Activated T-cell treated with anti-CD3 and anti-CD28 coated beads, Interleukin-2, amount 50 U/mL, for 4 hours (primary cell): Measurements from ENCODE around the gene MDGA2. TPM values are rescaled to one million over a fixed set of nuclear protein-coding genes. Genes with fewer than 3 reads are reported as not detected.
"Not testable (repeated sequence)": the region's sequence is repeated elsewhere in the genome, so short reads cannot be mapped to it uniquely, and the experiment has no call there.

Experiments used
- ATAC-seq, 2 donors: fragments of 200-7000 bp; cut with Tn5 transposase; one replicate each; pipeline ENCODE4 v1.10.0; 2021
- DNase-seq: peaks from one replicate; pipeline ENCODE4 v3.0.0-alpha.2; 2020
- H3K27me3 Mint-ChIP-seq: one replicate; pipeline ENCODE4 v1.8.0; 2021; ENCODE audit warnings: low read depth, mixed read lengths
- H3K36me3 Mint-ChIP-seq: one replicate; pipeline ENCODE4 v1.8.0; 2022; ENCODE audit warnings: mixed read lengths; ENCODE audit not compliant: insufficient read depth
- H3K4me1 Mint-ChIP-seq: one replicate; pipeline ENCODE4 v1.8.0; 2021; ENCODE audit warnings: low read depth, mixed read lengths
- H3K4me3 Mint-ChIP-seq: one replicate; pipeline ENCODE4 v1.8.0; 2021; ENCODE audit warnings: mild to moderate bottlenecking, moderate library complexity, mixed read lengths
- H3K9me3 Mint-ChIP-seq: one replicate; pipeline ENCODE4 v1.8.0; 2021; ENCODE audit warnings: mixed read lengths
- total RNA-seq, 3 donors: library from RNA; stranded (reverse); gene quantifications; one replicate each; pipeline ENCODE4 v1.2.1, GENCODE V29; 2021

Gene MDGA2
- total RNA-seq, 3 donors from 2014 or later: not detected

DNA sequence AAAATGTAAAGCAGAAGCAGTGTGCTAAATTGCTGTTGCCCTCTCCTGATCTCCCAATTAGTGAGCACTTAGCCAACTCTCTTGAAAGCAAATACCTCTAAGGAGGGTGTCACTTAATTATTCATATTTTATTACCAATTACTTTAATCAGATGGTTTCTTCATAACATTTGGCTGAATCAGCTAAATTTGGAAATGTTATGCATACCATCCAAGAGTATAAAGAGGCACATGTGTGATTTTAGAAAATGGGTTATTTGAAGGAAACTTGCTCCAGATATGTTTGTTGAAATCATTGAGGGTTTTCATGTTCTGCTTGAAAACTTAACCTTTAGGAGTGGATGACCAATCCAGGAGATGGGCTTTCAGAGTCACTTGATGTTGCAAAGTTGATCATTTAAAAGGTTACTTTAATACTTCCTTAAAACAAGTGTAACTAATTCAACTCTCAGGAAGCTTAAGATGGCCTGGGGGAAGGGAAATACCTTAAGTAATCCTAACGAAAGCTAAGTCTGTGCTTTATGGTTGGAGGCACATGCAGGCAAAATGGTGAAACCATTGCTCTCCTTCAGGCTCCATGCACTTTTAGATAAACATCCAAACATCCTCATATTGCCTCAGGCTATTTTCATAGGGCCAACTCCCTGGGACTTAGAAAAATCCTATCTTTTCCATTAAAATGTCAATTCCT is 434.5 kb downstream of the MDGA2 start:
- H3K36me3 Mint-ChIP-seq: no peaks in the 10 kb centered on the region
- no peak for DNase-seq
- no peaks in the 10 kb centered on the region for H3K27me3 Mint-ChIP-seq
- peaks cover 8% of the 10 kb centered on the region for H3K9me3 Mint-ChIP-seq
- H3K4me1 Mint-ChIP-seq: no peaks in the 10 kb centered on the region
- H3K4me3 Mint-ChIP-seq: no peak overlapping the region
- no peak for ATAC-seq

DNA sequence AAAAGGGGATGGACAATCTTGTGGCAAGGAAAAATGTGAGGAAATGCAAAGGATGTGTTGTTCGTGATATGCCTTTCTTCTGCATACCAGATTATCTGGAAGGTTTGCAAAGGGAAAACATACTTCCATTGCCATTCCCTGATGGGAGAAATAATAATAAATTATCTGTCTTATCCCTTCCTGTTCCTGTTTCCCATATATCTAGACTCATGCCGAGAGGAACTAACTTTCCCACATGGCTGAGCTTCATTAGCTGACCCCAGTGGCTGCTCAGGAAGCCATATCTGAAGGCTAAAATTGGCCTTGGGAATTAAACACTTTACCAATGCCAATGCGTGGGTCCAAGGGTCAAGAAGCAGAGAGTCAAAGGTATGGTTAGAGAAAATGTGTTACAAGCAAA is 439.8 kb downstream of the MDGA2 start:
- no peak for DNase-seq
- no peak for ATAC-seq
- Mint-ChIP-seq H3K36me3 (no peaks in the 10 kb centered on the region), H3K9me3 (peaks cover 7% of the 10 kb centered on the region), H3K4me1 (no peaks in the 10 kb centered on the region), H3K4me3 (no peak overlapping the region), H3K27me3 (no peaks in the 10 kb centered on the region)

DNA sequence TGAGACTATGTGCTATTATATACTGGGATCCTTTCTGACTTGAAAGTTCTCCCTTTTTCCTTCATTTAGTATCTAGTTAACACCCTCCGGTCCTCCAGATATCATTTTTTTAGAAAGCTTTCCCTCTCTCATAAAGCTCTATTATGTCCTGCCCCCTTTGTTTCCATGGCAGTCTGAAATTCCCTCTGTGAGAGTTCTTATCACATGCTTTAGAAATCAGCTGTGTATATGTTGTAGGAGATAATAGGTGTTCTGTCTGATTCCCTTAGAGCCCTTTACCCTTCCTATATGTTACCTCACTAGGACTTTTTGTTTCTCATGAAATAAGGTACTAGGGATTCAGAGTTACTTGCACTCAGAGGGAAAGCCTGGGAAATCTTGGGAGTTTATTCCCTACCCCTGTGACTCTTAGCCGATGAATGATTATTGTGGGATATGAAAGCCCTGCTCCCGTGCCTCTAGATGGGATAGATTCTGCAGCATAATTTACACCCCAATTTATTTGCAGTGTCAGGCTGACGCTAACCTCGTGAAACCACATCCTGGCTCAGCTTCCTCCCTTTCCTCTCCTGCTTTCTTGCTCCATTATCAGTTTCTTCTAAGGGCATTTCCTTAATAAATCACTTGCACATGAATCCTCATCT is 448.4 kb downstream of the MDGA2 start:
- ATAC-seq: no peak
- H3K9me3 Mint-ChIP-seq: peaks cover 7% of the 10 kb centered on the region
- H3K27me3 Mint-ChIP-seq: no peaks in the 10 kb centered on the region
- H3K4me1 Mint-ChIP-seq: no peaks in the 10 kb centered on the region
- DNase-seq: no peak
- no peak overlapping the region for H3K4me3 Mint-ChIP-seq
- no peaks in the 10 kb centered on the region for H3K36me3 Mint-ChIP-seq

DNA sequence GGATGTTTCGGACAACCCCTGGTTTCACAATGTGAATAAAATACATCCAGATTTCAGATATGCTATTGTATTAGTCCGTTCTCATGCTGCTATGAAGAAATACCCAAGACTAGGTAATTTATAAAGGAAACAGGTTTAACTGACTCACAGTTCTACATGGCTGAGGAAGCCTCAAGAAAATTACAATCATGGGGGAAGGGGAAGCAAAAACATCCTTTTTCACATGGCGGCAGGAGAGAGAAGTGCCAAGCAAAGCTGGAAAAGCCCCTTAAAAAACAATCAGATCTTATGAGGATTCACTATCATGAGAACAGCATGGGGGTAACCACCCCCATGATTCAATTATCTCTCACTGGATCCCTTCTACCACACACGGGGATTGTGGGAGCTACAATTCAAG is 451.7 kb downstream of the MDGA2 start:
- peaks cover 3% of the 10 kb centered on the region for H3K9me3 Mint-ChIP-seq
- no peak for ATAC-seq
- no peak overlapping the region for H3K4me3 Mint-ChIP-seq
- no peaks in the 10 kb centered on the region for H3K36me3 Mint-ChIP-seq
- no peaks in the 10 kb centered on the region for H3K4me1 Mint-ChIP-seq
- no peaks in the 10 kb centered on the region for H3K27me3 Mint-ChIP-seq
- no peak for DNase-seq

- no peaks in the 10 kb centered on the region for H3K4me1 Mint-ChIP-seq
- no peaks in the 10 kb centered on the region for H3K27me3 Mint-ChIP-seq
- peaks cover 3% of the 10 kb centered on the region for H3K9me3 Mint-ChIP-seq
- no peak for DNase-seq
- no peaks in the 10 kb centered on the region for H3K36me3 Mint-ChIP-seq
- H3K4me3 Mint-ChIP-seq: no peak overlapping the region
- ATAC-seq: no peak
Measured at GRCh38 chr14:47220096-47220495, 455.3 kb downstream of the MDGA2 start.

GRCh38 chr14:47211263-47211662 is 464.1 kb downstream of the MDGA2 start:
- Mint-ChIP-seq H3K9me3 (peaks cover 8% of the 10 kb centered on the region), H3K4me3 (no peak overlapping the region), H3K36me3 (no peaks in the 10 kb centered on the region), H3K27me3 (no peaks in the 10 kb centered on the region), H3K4me1 (no peaks in the 10 kb centered on the region)
- DNase-seq: no peak
- ATAC-seq: no peak

DNA sequence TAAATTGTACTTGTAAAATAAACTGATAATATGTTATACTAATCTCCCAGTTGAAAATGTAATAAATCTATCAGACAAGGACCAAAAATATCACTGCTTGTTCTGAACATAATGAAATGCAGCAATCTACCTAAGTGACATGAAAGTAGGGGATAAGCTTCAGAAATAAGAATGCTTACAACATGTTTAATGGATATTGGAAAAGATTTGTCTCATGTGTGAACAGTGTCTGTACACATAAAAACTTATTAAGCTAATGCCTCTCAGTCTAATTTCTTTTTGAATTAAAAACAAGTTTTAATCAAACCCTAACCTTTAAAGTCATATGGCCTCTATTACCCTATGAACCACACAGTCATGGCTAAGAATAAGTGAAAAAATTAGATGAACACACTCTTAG is 465.3 kb downstream of the MDGA2 start:
- Mint-ChIP-seq H3K36me3 (no peaks in the 10 kb centered on the region), H3K4me1 (no peaks in the 10 kb centered on the region), H3K4me3 (no peak overlapping the region), H3K27me3 (no peaks in the 10 kb centered on the region), H3K9me3 (peaks cover 8% of the 10 kb centered on the region)
- ATAC-seq (no peak), DNase-seq (no peak)

DNA sequence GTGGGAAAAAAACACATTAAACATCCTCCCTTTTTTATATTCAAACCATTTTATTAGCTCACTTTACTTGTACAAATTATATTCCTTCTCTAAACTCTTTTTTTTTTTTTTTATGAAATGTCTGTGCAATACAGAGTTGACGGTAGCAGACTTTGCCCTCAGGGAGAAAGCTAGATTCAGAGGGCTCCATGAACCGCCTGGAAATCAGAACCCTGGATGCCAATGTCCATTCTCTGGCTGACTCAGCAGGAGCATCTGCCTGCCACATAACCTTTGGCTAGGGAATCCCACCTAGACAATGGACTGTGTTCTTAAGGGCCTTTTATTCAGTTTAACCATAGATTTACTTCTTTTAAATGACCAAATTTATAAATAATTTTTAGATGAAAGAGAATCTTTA is 467.0 kb downstream of the MDGA2 start:
- Mint-ChIP-seq H3K27me3 (no peaks in the 10 kb centered on the region), H3K9me3 (peaks cover 8% of the 10 kb centered on the region), H3K4me1 (no peaks in the 10 kb centered on the region), H3K4me3 (no peak overlapping the region), H3K36me3 (no peaks in the 10 kb centered on the region)
- no peak for DNase-seq
- ATAC-seq: no peak

GRCh38 chr14:47207617-47208016 is 467.8 kb downstream of the MDGA2 start:
- no peaks in the 10 kb centered on the region for H3K27me3 Mint-ChIP-seq
- no peak overlapping the region for H3K4me3 Mint-ChIP-seq
- no peak for DNase-seq
- no peaks in the 10 kb centered on the region for H3K4me1 Mint-ChIP-seq
- H3K36me3 Mint-ChIP-seq: no peaks in the 10 kb centered on the region
- peaks cover 8% of the 10 kb centered on the region for H3K9me3 Mint-ChIP-seq
- no peak for ATAC-seq

GRCh38 chr14:47200740-47201139 is 474.7 kb downstream of the MDGA2 start:
- Mint-ChIP-seq H3K9me3 (no peaks in the 10 kb centered on the region), H3K36me3 (no peaks in the 10 kb centered on the region), H3K4me1 (no peaks in the 10 kb centered on the region), H3K4me3 (no peak overlapping the region), H3K27me3 (no peaks in the 10 kb centered on the region)
- ATAC-seq (no peak), DNase-seq (no peak)

DNA sequence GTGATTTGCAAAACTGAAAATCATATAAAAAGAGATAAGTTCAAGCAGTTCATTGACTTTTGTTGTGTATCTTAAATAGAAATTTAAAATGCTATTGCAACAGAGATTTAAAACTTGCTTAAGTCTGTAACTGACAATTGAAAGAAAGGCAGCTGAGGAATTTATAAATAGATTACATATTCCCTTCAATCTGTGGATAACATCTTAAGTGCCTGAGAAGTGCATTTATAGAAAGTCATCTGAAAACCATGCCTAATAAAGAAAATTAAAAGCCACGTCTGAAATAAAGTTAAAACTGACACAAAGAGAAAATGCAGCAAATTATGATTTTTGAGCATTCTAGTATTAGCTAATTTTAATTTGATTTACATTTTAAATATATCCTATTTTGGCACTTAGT is 479.8 kb downstream of the MDGA2 start:
- Mint-ChIP-seq H3K4me1 (no peaks in the 10 kb centered on the region), H3K9me3 (peaks cover 4% of the 10 kb centered on the region), H3K4me3 (no peak overlapping the region), H3K36me3 (no peaks in the 10 kb centered on the region), H3K27me3 (no peaks in the 10 kb centered on the region)
- no peak for DNase-seq
- ATAC-seq: no peak

DNA sequence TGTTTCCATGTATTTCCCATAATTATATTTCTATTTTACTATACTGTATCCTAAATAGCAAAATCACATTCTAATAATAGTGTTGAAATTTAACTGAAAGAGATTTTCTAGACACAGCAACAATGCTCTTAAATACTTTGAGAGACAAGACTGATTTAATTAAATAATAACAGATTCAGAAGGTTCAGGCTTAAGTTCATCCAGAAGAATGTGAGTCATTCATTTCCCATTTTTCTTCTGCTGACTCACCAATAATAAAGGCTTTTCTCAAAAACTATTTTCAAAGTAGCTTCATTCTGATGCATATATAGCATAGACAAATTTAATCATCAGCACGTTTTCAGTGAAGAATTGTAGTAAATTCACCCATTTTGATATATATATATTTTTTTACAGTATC is 481.4 kb downstream of the MDGA2 start:
- Mint-ChIP-seq H3K36me3 (no peaks in the 10 kb centered on the region), H3K4me3 (no peak overlapping the region), H3K9me3 (peaks cover 4% of the 10 kb centered on the region), H3K4me1 (no peaks in the 10 kb centered on the region), H3K27me3 (no peaks in the 10 kb centered on the region)
- no peak for ATAC-seq
- no peak for DNase-seq

DNA sequence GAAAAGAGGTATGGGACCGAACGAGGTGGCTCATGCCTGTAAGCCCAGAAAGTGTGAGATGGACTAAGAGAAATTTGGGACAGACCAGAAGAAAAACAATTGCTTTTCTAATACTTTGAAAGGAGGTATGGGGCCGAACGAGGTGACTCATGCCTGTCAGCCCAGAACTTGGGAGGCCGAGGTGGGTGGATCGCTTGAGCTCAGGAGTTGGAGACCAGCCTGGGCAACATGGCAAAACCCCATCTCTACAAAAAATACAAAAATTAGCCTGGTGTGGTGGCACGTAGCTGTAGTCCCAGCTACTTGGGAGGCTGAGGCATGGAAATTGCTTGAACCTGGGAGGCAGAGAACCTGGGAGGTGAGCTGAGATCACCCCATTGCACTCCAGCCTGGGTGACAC is 483.2 kb downstream of the MDGA2 start:
- H3K4me1 Mint-ChIP-seq, H3K27me3 Mint-ChIP-seq, H3K9me3 Mint-ChIP-seq, H3K36me3 Mint-ChIP-seq, DNase-seq, H3K4me3 Mint-ChIP-seq, ATAC-seq: not testable (repeated sequence)

- Mint-ChIP-seq H3K9me3 (peaks cover 8% of the 10 kb centered on the region), H3K4me1 (no peaks in the 10 kb centered on the region), H3K36me3 (no peaks in the 10 kb centered on the region), H3K4me3 (no peak overlapping the region), H3K27me3 (no peaks in the 10 kb centered on the region)
- DNase-seq (no peak), ATAC-seq (no peak)
Measured at GRCh38 chr14:47191700-47192099, 483.7 kb downstream of the MDGA2 start.

- Mint-ChIP-seq H3K4me3 (no peak overlapping the region), H3K27me3 (no peaks in the 10 kb centered on the region), H3K9me3 (peaks cover 8% of the 10 kb centered on the region), H3K36me3 (no peaks in the 10 kb centered on the region), H3K4me1 (no peaks in the 10 kb centered on the region)
- ATAC-seq (no peak), DNase-seq (no peak)
Measured at GRCh38 chr14:47189911-47190484, 485.4 kb downstream of the MDGA2 start.
